ENCODE results near the gene ETNK1. TPM values are rescaled to one million over a fixed set of nuclear protein-coding genes. Genes with fewer than 3 reads are reported as not detected.
A peak's percentile ranks its signal among the peaks of the same experiment; 100 is the strongest.

The ETNK1 gene
- total RNA-seq, 1 donor, result 37.6 TPM

DNA sequence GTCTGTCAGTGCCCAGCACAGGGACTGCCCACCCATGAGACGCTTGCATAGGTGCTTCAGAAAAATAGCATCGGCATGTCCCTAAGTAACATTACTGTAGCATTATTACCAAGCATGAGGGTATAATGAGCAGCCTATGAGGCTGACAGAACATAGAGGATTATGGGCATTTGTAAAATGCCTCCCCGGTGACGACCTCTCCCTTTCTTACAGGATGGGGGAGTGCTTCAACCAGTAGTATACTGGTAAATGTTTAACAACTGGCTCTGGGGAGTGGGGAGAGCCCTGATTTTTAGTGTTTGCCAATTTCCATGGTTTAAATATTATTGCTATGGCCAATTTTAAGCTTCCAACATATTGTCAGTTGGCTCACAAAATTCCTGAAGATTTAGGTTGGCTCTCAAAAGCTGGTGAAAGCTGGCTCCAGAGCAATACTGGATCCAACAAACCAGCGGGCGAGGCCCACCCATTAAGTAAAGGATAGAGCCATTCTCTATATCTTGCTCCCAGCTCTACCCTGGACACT lies 104.5 kb downstream of the ETNK1 start:
- peak overlapping the region; percentile 52 for H3K4me3 ChIP-seq (ENCODE audit: low read depth, low read length)
- DNase-seq (ENCODE audit: low read depth), result no peak
- no peak for TF ChIP-seq CTCF (IDR thresholded peaks at IDR 0.05; ENCODE audit: insufficient read depth, low read length)

GRCh38 chr12:22729957-22730443 lies 105.0 kb downstream of the ETNK1 start:
- TF ChIP-seq CTCF (IDR thresholded peaks at IDR 0.05; ENCODE audit: insufficient read depth, low read length), result no peak
- H3K4me3 ChIP-seq (ENCODE audit: low read depth, low read length), result peak overlapping the region; percentile 52

GRCh38 chr12:22731236-22731635 lies 106.3 kb downstream of the ETNK1 start:
- TF ChIP-seq CTCF (IDR thresholded peaks at IDR 0.05; ENCODE audit: insufficient read depth, low read length), result no peak
- no peak overlapping the region for H3K4me3 ChIP-seq (ENCODE audit: low read depth, low read length)
- no peak for DNase-seq (ENCODE audit: low read depth)

More at GRCh38 chr12:22729957-22730443, 105.0 kb downstream of the ETNK1 start:
- peak; percentile 97 for DNase-seq (ENCODE audit: low read depth)

DNA sequence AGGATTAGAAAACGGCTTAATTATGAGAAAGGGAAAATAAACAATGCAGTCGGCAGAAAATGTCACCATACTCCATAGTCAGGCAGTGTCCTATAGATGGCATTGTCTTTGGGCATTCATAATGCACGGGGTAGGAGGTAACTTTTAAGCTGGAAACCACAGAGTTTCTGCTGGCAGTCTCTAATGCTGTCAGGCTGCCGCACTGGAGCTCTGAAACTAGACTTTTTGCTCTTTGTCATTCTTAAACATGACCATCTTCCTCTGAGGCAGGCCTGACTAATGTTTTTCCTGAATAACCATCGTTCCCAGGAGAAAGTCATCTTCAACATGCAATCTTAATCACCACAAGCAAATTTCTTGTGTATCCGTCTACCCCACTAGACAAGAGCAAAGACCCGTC lies 108.8 kb downstream of the ETNK1 start:
- DNase-seq (ENCODE audit: low read depth), result no peak
- no peak for TF ChIP-seq CTCF (IDR thresholded peaks at IDR 0.05; ENCODE audit: insufficient read depth, low read length)
- no peak overlapping the region for H3K4me3 ChIP-seq (ENCODE audit: low read depth, low read length)

DNA sequence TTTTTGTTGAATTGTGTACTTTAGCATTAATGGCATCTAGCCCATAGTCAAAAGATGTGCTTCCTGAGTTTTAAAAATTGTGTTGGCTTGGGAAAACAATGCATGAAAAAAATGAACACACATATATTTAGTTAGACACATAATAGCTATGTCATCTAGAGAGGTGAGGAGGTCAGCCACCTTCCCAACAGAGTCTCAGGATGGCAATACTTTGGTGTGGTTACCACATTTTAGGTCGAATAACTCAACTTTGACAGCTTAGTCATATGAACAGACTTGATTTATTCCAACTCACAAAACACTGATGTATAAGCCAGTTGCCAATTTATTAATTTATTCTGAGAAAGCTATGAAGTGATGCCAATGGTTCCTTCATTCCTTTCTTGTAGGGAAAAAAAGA lies 114.0 kb downstream of the ETNK1 start:
- H3K4me3 ChIP-seq (ENCODE audit: low read depth, low read length), result no peak overlapping the region
- TF ChIP-seq CTCF (IDR thresholded peaks at IDR 0.05; ENCODE audit: insufficient read depth, low read length), result no peak
- DNase-seq (ENCODE audit: low read depth), result peak; percentile 78

Small RNA genes lying within 50 kb of the gene (small RNA-seq; reads per million reads assigned to genes)
- not detected for gene RPS27P22

Other genes starting within 250 kb of the ETNK1 start
- gene C2CD5, start 80.6 kb upstream of the ETNK1 start, total RNA-seq (ENCODE audit: low replicate concordance), result 24.5 and 31.2 TPM in 2 replicates